ENCODE measurements around the gene EVC2.

The EVC2 gene

DNA sequence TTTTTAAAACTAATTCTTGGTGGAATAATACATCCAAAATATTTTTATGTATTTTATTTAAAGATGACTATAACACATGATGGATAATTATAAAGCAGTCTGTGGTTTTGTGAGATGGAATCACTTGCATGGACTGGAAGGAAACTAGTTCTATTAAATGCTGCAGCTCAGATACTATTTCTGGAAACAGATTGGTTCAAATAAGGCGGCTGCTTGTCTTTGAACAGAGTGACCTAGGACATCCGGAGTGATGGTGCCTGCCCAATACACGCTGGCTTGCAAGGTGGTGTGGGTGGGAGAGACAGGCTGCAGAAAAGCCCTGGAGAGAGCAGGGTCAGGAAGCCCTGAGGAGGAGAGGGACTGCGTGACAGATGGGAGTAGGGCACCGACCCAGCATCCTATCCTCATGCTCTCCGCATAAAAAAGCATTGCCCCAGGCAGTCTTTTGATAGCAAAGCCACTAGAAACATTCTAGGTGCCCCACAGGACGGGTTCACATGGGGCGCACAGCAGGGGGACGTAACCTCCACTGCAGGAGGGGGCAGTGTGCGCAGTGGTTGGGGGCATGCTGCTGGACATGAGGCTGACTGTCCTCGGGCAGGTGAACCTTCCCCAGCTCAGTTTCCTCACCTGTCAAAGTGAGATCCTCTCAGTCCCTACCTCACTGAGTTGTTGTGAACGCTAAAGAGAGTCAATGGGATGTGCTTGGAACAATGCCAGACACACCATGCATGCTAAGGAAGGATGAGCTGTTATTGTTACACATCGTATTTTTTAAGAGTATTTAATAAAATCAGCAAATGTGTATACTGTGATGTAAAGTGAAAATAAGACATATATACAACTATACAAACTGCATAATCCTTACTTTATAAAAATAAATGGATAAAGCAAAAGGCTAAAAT, 71.3 kb downstream of the EVC2 start:
- Histone ChIP-seq H3K9me3 (ENCODE audit: insufficient read depth, low read depth, low read length) (no peaks in the 10 kb centered on the region), H2AFZ (ENCODE audit: low read length) (no peak overlapping the region), H3K9me2 (replicated peaks; ENCODE audit: low read depth, low read length) (no peaks in the 10 kb centered on the region), H3K36me3 (ENCODE audit: insufficient read depth, low read length) (no peaks in the 10 kb centered on the region), H3K4me3 (ENCODE audit: low read length, poor library complexity, severe bottlenecking) (no peak overlapping the region), H3K9ac (ENCODE audit: low read depth, low read length, poor library complexity, severe bottlenecking) (no peak overlapping the region), H3K4me2 (ENCODE audit: low read depth, low read length, poor library complexity, severe bottlenecking) (no peak overlapping the region), H4K20me1 (ENCODE audit: insufficient read depth, low read length, poor library complexity, severe bottlenecking) (no peaks in the 10 kb centered on the region), H3K4me1 (ENCODE audit: insufficient read depth, low read length, poor library complexity, severe bottlenecking) (no peaks in the 10 kb centered on the region), H3K79me2 (ENCODE audit: insufficient read depth, low read length) (no peaks in the 10 kb centered on the region), H3F3A (ENCODE audit: low read depth) (no peaks in the 10 kb centered on the region), H3K27me3 (ENCODE audit: insufficient read depth, low read length, poor library complexity, severe bottlenecking) (no peaks in the 10 kb centered on the region)
- TF ChIP-seq, protein P1, sequence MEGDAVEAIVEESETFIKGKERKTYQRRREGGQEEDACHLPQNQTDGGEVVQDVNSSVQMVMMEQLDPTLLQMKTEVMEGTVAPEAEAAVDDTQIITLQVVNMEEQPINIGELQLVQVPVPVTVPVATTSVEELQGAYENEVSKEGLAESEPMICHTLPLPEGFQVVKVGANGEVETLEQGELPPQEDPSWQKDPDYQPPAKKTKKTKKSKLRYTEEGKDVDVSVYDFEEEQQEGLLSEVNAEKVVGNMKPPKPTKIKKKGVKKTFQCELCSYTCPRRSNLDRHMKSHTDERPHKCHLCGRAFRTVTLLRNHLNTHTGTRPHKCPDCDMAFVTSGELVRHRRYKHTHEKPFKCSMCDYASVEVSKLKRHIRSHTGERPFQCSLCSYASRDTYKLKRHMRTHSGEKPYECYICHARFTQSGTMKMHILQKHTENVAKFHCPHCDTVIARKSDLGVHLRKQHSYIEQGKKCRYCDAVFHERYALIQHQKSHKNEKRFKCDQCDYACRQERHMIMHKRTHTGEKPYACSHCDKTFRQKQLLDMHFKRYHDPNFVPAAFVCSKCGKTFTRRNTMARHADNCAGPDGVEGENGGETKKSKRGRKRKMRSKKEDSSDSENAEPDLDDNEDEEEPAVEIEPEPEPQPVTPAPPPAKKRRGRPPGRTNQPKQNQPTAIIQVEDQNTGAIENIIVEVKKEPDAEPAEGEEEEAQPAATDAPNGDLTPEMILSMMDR (conservative IDR thresholded peaks at IDR 0.05; ENCODE audit: low read length) = no peak
- TF ChIP-seq EZH2phosphoT487 (IDR thresholded peaks at IDR 0.05; ENCODE audit: borderline replicate concordance) = no peak

- no peaks in the 10 kb centered on the region for H3K27me3 ChIP-seq (ENCODE audit: insufficient read depth, low read length, poor library complexity, severe bottlenecking)
- no peaks in the 10 kb centered on the region for H3K4me1 ChIP-seq (ENCODE audit: insufficient read depth, low read length, poor library complexity, severe bottlenecking)
- H3F3A ChIP-seq (ENCODE audit: low read depth) = no peaks in the 10 kb centered on the region
- no peak overlapping the region for H2AFZ ChIP-seq (ENCODE audit: low read length)
- H3K36me3 ChIP-seq (ENCODE audit: insufficient read depth, low read length) = no peaks in the 10 kb centered on the region
- no peak overlapping the region for H3K4me3 ChIP-seq (ENCODE audit: low read length, poor library complexity, severe bottlenecking)
- no peaks in the 10 kb centered on the region for H4K20me1 ChIP-seq (ENCODE audit: insufficient read depth, low read length, poor library complexity, severe bottlenecking)
- H3K79me2 ChIP-seq (ENCODE audit: insufficient read depth, low read length) = no peaks in the 10 kb centered on the region
- H3K9me2 ChIP-seq (replicated peaks; ENCODE audit: low read depth, low read length) = no peaks in the 10 kb centered on the region
- no peak overlapping the region for H3K9ac ChIP-seq (ENCODE audit: low read depth, low read length, poor library complexity, severe bottlenecking)
- H3K4me2 ChIP-seq (ENCODE audit: low read depth, low read length, poor library complexity, severe bottlenecking) = no peak overlapping the region
- TF ChIP-seq, protein P1 (conservative IDR thresholded peaks at IDR 0.05; ENCODE audit: low read length) = no peak
- no peak for TF ChIP-seq EZH2phosphoT487 (IDR thresholded peaks at IDR 0.05; ENCODE audit: borderline replicate concordance)
- no peaks in the 10 kb centered on the region for H3K9me3 ChIP-seq (ENCODE audit: insufficient read depth, low read depth, low read length)
Observed at GRCh38 chr4:5635826-5636195, 72.5 kb downstream of the EVC2 start.

DNA sequence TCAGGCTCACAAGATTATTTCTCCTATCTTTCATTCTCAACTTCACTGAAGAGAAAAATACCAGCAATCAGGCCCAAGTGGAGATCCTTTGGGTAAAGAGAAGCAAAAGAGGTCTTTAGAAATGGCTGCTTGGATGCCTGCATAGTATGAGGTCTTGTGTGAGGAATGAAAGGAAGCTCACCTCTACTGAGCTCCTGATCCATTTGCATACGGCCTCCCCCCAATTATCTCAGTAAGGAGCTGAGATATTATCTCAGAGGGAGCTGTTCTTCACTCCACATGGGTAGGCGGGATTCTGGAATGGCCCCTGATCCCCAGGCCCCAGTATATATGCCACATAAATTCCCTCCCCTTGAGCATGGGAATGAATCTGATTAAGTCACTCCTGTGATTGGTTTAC, 75.8 kb downstream of the EVC2 start:
- Histone ChIP-seq H3K4me3 (ENCODE audit: low read length, poor library complexity, severe bottlenecking) (no peak overlapping the region), H3K27me3 (ENCODE audit: insufficient read depth, low read length, poor library complexity, severe bottlenecking) (no peaks in the 10 kb centered on the region), H4K20me1 (ENCODE audit: insufficient read depth, low read length, poor library complexity, severe bottlenecking) (no peaks in the 10 kb centered on the region), H3K9ac (ENCODE audit: low read depth, low read length, poor library complexity, severe bottlenecking) (no peak overlapping the region), H3K9me2 (replicated peaks; ENCODE audit: low read depth, low read length) (no peaks in the 10 kb centered on the region), H3K4me2 (ENCODE audit: low read depth, low read length, poor library complexity, severe bottlenecking) (no peak overlapping the region), H2AFZ (ENCODE audit: low read length) (no peak overlapping the region), H3K36me3 (ENCODE audit: insufficient read depth, low read length) (no peaks in the 10 kb centered on the region), H3K9me3 (ENCODE audit: insufficient read depth, low read depth, low read length) (no peaks in the 10 kb centered on the region), H3K4me1 (ENCODE audit: insufficient read depth, low read length, poor library complexity, severe bottlenecking) (no peaks in the 10 kb centered on the region), H3K79me2 (ENCODE audit: insufficient read depth, low read length) (no peaks in the 10 kb centered on the region), H3F3A (ENCODE audit: low read depth) (no peaks in the 10 kb centered on the region)
- TF ChIP-seq EZH2phosphoT487 (IDR thresholded peaks at IDR 0.05; ENCODE audit: borderline replicate concordance) = no peak
- TF ChIP-seq, protein P1 (conservative IDR thresholded peaks at IDR 0.05; ENCODE audit: low read length) = no peak
